SK-N-SH treated with all-trans-retinoic acid at 6 μM for 48 hours (cell line): ENCODE data around the gene BBS9.

Source experiments
- ARNTL ChIP-seq: fragments of 450-650 bp; formaldehyde crosslinking; IDR thresholded peaks from 2 replicates; pipeline ENCODE4 v1.5.0; 2020; ENCODE audit warnings: low read depth, mild to moderate bottlenecking, moderate library complexity, borderline replicate concordance
- OSR1 ChIP-seq: fragments of 250-450 bp; sonication (Bioruptor Pico); IDR thresholded peaks from 2 replicates; pipeline ENCODE4 v1.8.0; 2022; ENCODE audit warnings: moderate library complexity, mild to moderate bottlenecking, inconsistent platforms

DNA sequence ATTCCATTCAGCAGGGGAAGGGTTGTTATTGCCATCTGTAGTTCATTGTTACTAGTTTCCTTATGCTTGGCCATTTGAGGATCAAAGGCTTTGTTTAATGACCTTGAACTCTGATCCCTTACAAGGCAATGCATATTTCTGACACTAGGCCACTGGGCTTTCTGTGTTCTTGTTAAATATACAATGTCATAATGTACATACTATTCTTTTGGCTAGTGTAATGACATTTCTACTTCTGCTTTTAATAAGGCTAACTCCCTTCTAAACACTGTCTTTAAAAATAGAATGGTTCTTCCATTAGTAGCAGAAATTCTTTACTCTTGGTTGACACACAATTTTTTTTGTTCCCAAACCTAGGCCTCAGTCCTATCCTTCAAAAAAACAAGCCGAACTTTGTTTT is 86.6 kb downstream of the BBS9 start:
- TF ChIP-seq ARNTL (no peak), OSR1 (CRISPR knock-in tag) (no peak)
